Retinal pigment epithelial cell (primary cell): ENCODE data around the gene GLYATL3.

Experiments
- DNase-seq: peaks from one replicate; pipeline ENCODE4 v3.0.0-alpha.2; 2010; ENCODE audit warnings: low read depth
- H3K4me3 ChIP-seq: 2 replicates; pipeline ENCODE4 v1.5.1; 2011; ENCODE audit warnings: mild to moderate bottlenecking, low read length, control low read depth, moderate library complexity
- TF ChIP-seq, protein P1 (sequence below): conservative IDR thresholded peaks from 2 replicates; pipeline ENCODE4 v1.5.1; 2011; ENCODE audit warnings: low read depth, low read length, control low read depth, inconsistent platforms

Gene GLYATL3

DNA sequence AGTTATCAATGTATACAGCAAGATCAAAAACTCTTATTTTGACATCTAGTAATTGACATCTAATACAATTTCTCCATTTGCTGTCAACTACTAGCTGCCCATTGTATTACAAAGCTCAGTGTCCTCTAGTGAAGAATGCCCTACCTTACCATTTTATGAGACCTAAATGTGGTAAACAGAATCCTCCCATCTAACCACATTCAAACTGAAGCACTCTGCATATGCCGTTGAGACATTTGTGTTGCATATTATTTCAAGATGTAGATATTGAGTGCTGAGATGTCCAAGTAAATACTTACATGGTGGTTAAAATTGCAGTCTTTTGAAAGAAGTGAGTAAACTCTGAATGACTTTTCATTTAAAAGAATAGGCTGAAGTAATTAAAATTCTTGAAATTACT, 597 bp upstream of the GLYATL3 start:
- TF ChIP-seq, protein P1, sequence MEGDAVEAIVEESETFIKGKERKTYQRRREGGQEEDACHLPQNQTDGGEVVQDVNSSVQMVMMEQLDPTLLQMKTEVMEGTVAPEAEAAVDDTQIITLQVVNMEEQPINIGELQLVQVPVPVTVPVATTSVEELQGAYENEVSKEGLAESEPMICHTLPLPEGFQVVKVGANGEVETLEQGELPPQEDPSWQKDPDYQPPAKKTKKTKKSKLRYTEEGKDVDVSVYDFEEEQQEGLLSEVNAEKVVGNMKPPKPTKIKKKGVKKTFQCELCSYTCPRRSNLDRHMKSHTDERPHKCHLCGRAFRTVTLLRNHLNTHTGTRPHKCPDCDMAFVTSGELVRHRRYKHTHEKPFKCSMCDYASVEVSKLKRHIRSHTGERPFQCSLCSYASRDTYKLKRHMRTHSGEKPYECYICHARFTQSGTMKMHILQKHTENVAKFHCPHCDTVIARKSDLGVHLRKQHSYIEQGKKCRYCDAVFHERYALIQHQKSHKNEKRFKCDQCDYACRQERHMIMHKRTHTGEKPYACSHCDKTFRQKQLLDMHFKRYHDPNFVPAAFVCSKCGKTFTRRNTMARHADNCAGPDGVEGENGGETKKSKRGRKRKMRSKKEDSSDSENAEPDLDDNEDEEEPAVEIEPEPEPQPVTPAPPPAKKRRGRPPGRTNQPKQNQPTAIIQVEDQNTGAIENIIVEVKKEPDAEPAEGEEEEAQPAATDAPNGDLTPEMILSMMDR: no peak
- H3K4me3 ChIP-seq: no peak overlapping the region
- no peak for DNase-seq

- no peak for DNase-seq
- TF ChIP-seq, protein P1: no peak
- H3K4me3 ChIP-seq: no peak overlapping the region
Measured at GRCh38 chr6:49504666-49505065, 4.9 kb downstream of the GLYATL3 start.

DNA sequence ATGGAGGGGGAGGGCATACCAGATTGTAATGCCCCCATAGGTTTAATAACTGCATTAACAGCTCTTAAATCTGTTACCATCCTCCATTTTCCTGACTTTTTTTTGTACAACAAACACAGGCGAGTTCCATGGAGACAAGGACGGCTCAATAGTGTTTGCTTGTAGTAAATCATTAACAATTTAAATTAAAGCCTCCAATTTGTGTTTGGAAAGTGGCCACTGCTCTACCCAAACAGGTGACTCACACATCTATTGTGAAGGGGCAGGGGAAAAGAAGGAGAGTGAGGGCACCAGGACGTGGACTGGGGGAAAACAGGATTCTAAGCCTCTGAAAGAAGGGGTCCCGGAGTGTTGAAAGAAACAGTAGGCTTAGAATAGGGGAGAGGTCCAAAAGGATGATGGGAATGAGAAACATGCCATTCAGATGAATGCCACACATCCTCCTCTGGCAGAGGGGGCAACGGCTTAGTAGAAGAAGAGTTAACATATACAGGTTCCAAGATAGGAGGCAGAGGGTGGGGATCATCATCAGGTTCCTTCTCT, 6.9 kb downstream of the GLYATL3 start:
- TF ChIP-seq, protein P1: no peak
- no peak overlapping the region for H3K4me3 ChIP-seq

GRCh38 chr6:49509342-49509741, 9.6 kb downstream of the GLYATL3 start:
- TF ChIP-seq, protein P1: no peak
- DNase-seq: no peak
- no peak overlapping the region for H3K4me3 ChIP-seq

More for the DNA sequence above, 6.9 kb downstream of the GLYATL3 start:
- DNase-seq: no peak

DNA sequence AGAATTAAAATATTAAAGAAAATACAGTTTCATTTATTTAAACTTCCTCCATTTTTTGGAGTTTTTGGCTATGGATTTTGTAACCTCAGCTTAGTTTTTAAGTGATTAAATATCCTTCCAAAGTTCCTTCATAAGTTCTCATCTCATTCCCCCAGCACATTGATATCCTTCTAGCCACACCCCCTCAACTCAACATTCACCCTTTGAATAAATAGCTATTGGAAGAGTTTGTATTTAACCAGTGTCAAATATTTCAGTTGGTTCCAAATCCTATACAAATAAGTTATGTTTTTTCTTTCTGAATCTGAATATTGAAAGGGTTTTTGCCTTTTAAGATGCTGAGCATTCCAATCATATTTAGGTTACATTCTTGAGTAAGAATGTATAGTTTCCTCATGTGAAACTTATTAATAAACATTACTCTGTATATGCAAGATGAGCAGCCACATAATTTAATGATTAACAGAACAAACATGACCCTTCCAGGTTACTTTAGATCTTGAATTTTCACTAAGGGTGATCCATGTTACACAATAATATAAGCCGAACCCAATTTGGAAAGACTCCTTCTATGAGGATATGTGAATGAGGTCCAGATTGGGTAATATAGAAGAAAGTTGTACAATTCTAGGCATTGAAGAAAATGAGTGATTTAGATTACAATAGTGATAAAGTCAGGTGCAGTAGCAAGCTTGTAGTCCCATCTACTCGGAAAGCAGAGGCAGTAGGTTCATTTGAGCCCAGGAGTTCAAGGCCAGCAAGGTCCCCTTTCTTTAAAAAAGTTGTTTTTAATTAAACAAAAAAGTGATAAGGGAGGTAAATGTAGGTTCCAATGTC, 13.6 kb downstream of the GLYATL3 start:
- no peak for DNase-seq
- H3K4me3 ChIP-seq: no peak overlapping the region
- TF ChIP-seq, protein P1: no peak

- TF ChIP-seq, protein P1: no peak
Measured at GRCh38 chr6:49514571-49515484, 15.1 kb downstream of the GLYATL3 start.

More at GRCh38 chr6:49514571-49515484, 15.1 kb downstream of the GLYATL3 start:
- no peak overlapping the region for H3K4me3 ChIP-seq
- DNase-seq: no peak
